Mesothelial cell of epicardium (in vitro differentiated cells): ENCODE measurements around the gene TCIRG1. TPM values are rescaled to one million over a fixed set of nuclear protein-coding genes. Genes with fewer than 3 reads are reported as not detected.

Source experiments
- DNase-seq, 2 experiments: peaks; one replicate each; pipeline ENCODE4 v3.0.0; 2021; ENCODE audit warnings: low spot score in 2 of 2; ENCODE audit not compliant: unreplicated experiment in 2 of 2
- H3K27ac Mint-ChIP-seq: 2 replicates; pipeline ENCODE4 v1.8.0; 2021; ENCODE audit warnings: mixed read lengths
- H3K27me3 Mint-ChIP-seq: 2 replicates; pipeline ENCODE4 v1.8.0; 2021; ENCODE audit warnings: low read depth, mixed read lengths
- H3K36me3 Mint-ChIP-seq: 2 replicates; pipeline ENCODE4 v1.8.0; 2021; ENCODE audit warnings: mixed read lengths
- H3K4me1 Mint-ChIP-seq: 2 replicates; pipeline ENCODE4 v1.8.0; 2021; ENCODE audit warnings: mixed read lengths
- H3K4me3 Mint-ChIP-seq: 2 replicates; pipeline ENCODE4 v1.8.0; 2021; ENCODE audit warnings: mild to moderate bottlenecking, moderate library complexity, mixed read lengths
- H3K9me3 Mint-ChIP-seq: 2 replicates; pipeline ENCODE4 v1.8.0; 2021; ENCODE audit warnings: mixed read lengths
- CTCF ChIP-seq: fragments of 200-600 bp; sonication (generic); IDR thresholded peaks from one replicate; pipeline ENCODE4 v1.5.0; 2021; ENCODE audit warnings: antibody characterized with exemption; ENCODE audit not compliant: unreplicated experiment
- total RNA-seq: library from RNA; stranded (reverse); gene quantifications from 3 replicates; pipeline ENCODE4 v1.2.1, GENCODE V29; 2021

The TCIRG1 gene
- total RNA-seq, 1 donor from 2014 or later: 60.0 TPM

DNA sequence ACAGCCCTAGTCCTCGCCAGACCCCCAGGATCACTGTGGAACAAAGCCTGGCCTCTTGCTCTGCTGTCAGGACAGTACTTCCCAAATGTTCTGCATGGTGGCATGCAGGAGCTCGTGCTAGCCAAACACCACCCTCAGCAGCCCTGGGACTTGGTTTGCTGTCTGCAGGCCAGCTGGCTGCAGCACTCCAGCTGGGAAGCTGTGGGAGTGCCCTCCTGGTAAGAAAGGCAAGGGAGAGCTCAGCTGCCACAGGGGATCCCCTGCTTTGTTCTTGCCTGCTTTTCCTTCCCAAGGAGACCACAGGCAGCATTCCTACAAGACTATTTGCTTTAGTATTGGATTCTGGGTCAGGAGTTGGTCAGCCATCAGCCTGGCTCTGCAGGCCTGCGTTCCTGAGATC, 27.9 kb downstream of the TCIRG1 start:
- no peaks in the 10 kb centered on the region for H3K4me1 Mint-ChIP-seq
- no peak overlapping the region for H3K4me3 Mint-ChIP-seq
- DNase-seq: no peak
- TF ChIP-seq CTCF: no peak
- H3K27ac Mint-ChIP-seq: no peak overlapping the region
- no peaks in the 10 kb centered on the region for H3K9me3 Mint-ChIP-seq
- no peaks in the 10 kb centered on the region for H3K27me3 Mint-ChIP-seq
- peaks cover 54% of the 10 kb centered on the region for H3K36me3 Mint-ChIP-seq

GRCh38 chr11:68067991-68068390, 29.2 kb downstream of the TCIRG1 start:
- peaks cover 54% of the 10 kb centered on the region for H3K36me3 Mint-ChIP-seq
- no peak overlapping the region for H3K27ac Mint-ChIP-seq
- H3K4me3 Mint-ChIP-seq: no peak overlapping the region
- no peaks in the 10 kb centered on the region for H3K4me1 Mint-ChIP-seq
- H3K27me3 Mint-ChIP-seq: no peaks in the 10 kb centered on the region
- TF ChIP-seq CTCF: no peak
- H3K9me3 Mint-ChIP-seq: no peaks in the 10 kb centered on the region
- no peak for DNase-seq

DNA sequence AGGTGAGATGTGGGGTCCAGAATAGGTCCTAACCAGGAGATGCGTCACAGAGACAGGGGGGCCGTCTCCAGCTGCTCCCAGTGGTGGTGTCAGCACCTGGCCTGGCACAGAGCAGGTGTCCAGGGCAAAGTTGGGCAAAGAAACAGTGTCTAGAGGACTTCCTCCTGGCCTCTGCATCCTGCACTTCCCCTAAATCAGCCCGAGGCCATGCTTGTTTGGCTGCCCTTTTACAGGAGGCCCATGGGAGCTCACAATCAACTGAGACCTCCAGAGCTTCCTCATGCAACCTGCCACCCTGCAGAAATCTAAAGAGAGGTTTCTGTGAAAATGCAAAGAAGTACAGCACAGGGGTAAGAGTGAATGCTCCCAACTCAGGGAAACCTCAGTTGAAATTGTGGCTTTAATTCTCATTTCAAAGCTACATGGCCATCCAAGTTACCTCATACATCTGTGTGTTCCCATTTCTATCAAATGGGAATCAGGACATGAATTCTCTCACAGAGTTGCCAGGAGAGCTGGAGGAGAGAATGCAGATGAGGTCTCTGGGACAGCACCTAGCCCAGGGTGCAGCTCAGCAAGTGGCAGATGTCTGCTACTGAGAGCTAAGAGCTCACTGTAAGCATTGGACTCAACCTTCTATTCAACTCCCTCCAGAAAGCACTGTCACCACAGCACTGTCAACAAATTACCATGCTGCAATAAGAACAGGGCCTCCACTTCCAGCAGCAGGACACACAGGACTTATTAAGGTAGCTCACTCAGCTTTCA, 32.6 kb downstream of the TCIRG1 start:
- DNase-seq: no peak
- no peaks in the 10 kb centered on the region for H3K4me1 Mint-ChIP-seq
- no peaks in the 10 kb centered on the region for H3K27me3 Mint-ChIP-seq
- no peaks in the 10 kb centered on the region for H3K9me3 Mint-ChIP-seq
- no peak overlapping the region for H3K4me3 Mint-ChIP-seq
- TF ChIP-seq CTCF: no peak
- no peak overlapping the region for H3K27ac Mint-ChIP-seq
- peaks cover 40% of the 10 kb centered on the region for H3K36me3 Mint-ChIP-seq

GRCh38 chr11:68074584-68075352, 35.9 kb downstream of the TCIRG1 start:
- peaks cover 31% of the 10 kb centered on the region for H3K36me3 Mint-ChIP-seq
- H3K27me3 Mint-ChIP-seq: no peaks in the 10 kb centered on the region
- H3K9me3 Mint-ChIP-seq: no peaks in the 10 kb centered on the region
- H3K4me3 Mint-ChIP-seq: no peak overlapping the region
- no peak overlapping the region for H3K27ac Mint-ChIP-seq
- no peak for DNase-seq
- TF ChIP-seq CTCF: no peak
- H3K4me1 Mint-ChIP-seq: peaks cover 11% of the 10 kb centered on the region

GRCh38 chr11:68076371-68077042, 37.7 kb downstream of the TCIRG1 start:
- Mint-ChIP-seq H3K27me3 (no peaks in the 10 kb centered on the region), H3K36me3 (peaks cover 30% of the 10 kb centered on the region)

More at GRCh38 chr11:68076371-68077042, 37.7 kb downstream of the TCIRG1 start:
- DNase-seq: no peak
- TF ChIP-seq CTCF: no peak
- Mint-ChIP-seq H3K4me3 (no peak overlapping the region), H3K27ac (no peak overlapping the region), H3K4me1 (peaks cover 11% of the 10 kb centered on the region), H3K9me3 (no peaks in the 10 kb centered on the region)
